NCI-H2196 treated with DMSO at 0.1 percent for 48 hours (cell line): Measurements from ENCODE around the gene RAB6D.
"Not testable (repeated sequence)": the region's sequence is repeated elsewhere in the genome, so short reads cannot be mapped to it uniquely, and the experiment has no call there.

Experiments
- DNase-seq: peaks from one replicate; lab custom pipeline; 2025; ENCODE audit not compliant: unreplicated experiment; lab: John Stamatoyannopoulos, UW

Gene RAB6D

GRCh38 chr2:131367352-131367751, 3.4 kb upstream of the RAB6D start:
- DNase-seq, result no peak

GRCh38 chr2:131366643-131367042, 2.7 kb upstream of the RAB6D start:
- DNase-seq, result no peak

- DNase-seq, result no peak
Observed at GRCh38 chr2:131365452-131365851, 1.5 kb upstream of the RAB6D start.

- not testable (repeated sequence) for DNase-seq
Observed at GRCh38 chr2:131363213-131363612, 755 bp downstream of the RAB6D start.

GRCh38 chr2:131361773-131362172, 2.2 kb downstream of the RAB6D start:
- not testable (repeated sequence) for DNase-seq

- not testable (repeated sequence) for DNase-seq
Observed at GRCh38 chr2:131353167-131353697, 10.7 kb downstream of the RAB6D start.

GRCh38 chr2:131349021-131349420, 14.9 kb downstream of the RAB6D start:
- DNase-seq, result no peak

GRCh38 chr2:131347035-131347434, 16.9 kb downstream of the RAB6D start:
- not testable (repeated sequence) for DNase-seq

GRCh38 chr2:131339307-131339706, 24.7 kb downstream of the RAB6D start:
- not testable (repeated sequence) for DNase-seq

GRCh38 chr2:131335319-131335718, 28.6 kb downstream of the RAB6D start:
- DNase-seq, result not testable (repeated sequence)

GRCh38 chr2:131332709-131333108, 31.3 kb downstream of the RAB6D start:
- DNase-seq, result not testable (repeated sequence)

- not testable (repeated sequence) for DNase-seq
Observed at GRCh38 chr2:131331000-131331399, 33.0 kb downstream of the RAB6D start.

GRCh38 chr2:131322209-131322608, 41.8 kb downstream of the RAB6D start:
- DNase-seq, result no peak

GRCh38 chr2:131321344-131321743, 42.6 kb downstream of the RAB6D start:
- DNase-seq, result not testable (repeated sequence)

GRCh38 chr2:131311001-131311400, 53.0 kb downstream of the RAB6D start:
- not testable (repeated sequence) for DNase-seq
